ENCODE results near the gene GABRG3. TPM values are rescaled to one million over a fixed set of nuclear protein-coding genes. Genes with fewer than 3 reads are reported as not detected.

Gene GABRG3
- polyA plus RNA-seq, 1 donor (not counting 4 experiments of a cell fraction or from before 2014, with no cell fraction given), result not detected

GRCh38 chr15:27564656-27565055, 593.7 kb downstream of the GABRG3 start:
- Histone ChIP-seq H3K9me1 (ENCODE audit: control insufficient read depth, extremely low read depth, insufficient read depth, low read length) (no peaks in the 10 kb centered on the region), H3K4me2 (ENCODE audit: control insufficient read depth, extremely low read depth, insufficient read depth, low read depth, low read length) (no peak overlapping the region), H3K4me1 (ENCODE audit: control insufficient read depth, extremely low read depth, insufficient read depth, low read length) (no peaks in the 10 kb centered on the region), H3K79me2 (ENCODE audit: control insufficient read depth, insufficient read depth, low read length) (no peaks in the 10 kb centered on the region), H3K27ac (ENCODE audit: control insufficient read depth, insufficient read depth, low read length) (no peak overlapping the region), H4K20me1 (ENCODE audit: control insufficient read depth, extremely low read depth, insufficient read depth, low read length) (no peaks in the 10 kb centered on the region), H3K27me3 (ENCODE audit: control insufficient read depth, extremely low read depth, insufficient read depth, low read length) (no peaks in the 10 kb centered on the region), H3K9ac (ENCODE audit: control insufficient read depth, extremely low read depth, insufficient read depth, low read length) (no peak overlapping the region), H3K36me3 (ENCODE audit: control insufficient read depth in 2 of 2, extremely low read depth in 1 of 2, insufficient read depth in 2 of 2, low read length in 2 of 2) (no peaks in the 10 kb centered on the region), H3K4me3 (ENCODE audit: control insufficient read depth in 2 of 3, extremely low read depth in 1 of 3, insufficient read depth in 2 of 3, low read depth in 1 of 3, low read length in 3 of 3) (no peak overlapping the region), H2AFZ (ENCODE audit: control insufficient read depth, low read length) (no peak overlapping the region), H3K9me3 (ENCODE audit: control insufficient read depth, low read depth, low read length) (no peaks in the 10 kb centered on the region)
- no peak for DNase-seq (ENCODE audit: low read depth, low spot score)
- FAIRE-seq, result no peak
- dilution Hi-C loops (cut with MboI; ENCODE audit: extremely low pct_ligation_motif_present, low sequenced_read_pairs), result no loop called here
- TF ChIP-seq, protein P1, sequence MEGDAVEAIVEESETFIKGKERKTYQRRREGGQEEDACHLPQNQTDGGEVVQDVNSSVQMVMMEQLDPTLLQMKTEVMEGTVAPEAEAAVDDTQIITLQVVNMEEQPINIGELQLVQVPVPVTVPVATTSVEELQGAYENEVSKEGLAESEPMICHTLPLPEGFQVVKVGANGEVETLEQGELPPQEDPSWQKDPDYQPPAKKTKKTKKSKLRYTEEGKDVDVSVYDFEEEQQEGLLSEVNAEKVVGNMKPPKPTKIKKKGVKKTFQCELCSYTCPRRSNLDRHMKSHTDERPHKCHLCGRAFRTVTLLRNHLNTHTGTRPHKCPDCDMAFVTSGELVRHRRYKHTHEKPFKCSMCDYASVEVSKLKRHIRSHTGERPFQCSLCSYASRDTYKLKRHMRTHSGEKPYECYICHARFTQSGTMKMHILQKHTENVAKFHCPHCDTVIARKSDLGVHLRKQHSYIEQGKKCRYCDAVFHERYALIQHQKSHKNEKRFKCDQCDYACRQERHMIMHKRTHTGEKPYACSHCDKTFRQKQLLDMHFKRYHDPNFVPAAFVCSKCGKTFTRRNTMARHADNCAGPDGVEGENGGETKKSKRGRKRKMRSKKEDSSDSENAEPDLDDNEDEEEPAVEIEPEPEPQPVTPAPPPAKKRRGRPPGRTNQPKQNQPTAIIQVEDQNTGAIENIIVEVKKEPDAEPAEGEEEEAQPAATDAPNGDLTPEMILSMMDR (optimal IDR thresholded peaks at IDR 0.05 in 1 of 3, IDR thresholded peaks at IDR 0.05 in 1 of 3, conservative IDR thresholded peaks at IDR 0.05 in 1 of 3; ENCODE audit: extremely low read depth in 1 of 3, insufficient read depth in 2 of 3, low read length in 3 of 3), result no peak
- TF ChIP-seq EZH2 (IDR thresholded peaks at IDR 0.05; ENCODE audit: low read length), result no peak

- Histone ChIP-seq H3K4me3 (ENCODE audit: control insufficient read depth in 2 of 3, extremely low read depth in 1 of 3, insufficient read depth in 2 of 3, low read depth in 1 of 3, low read length in 3 of 3) (no peak overlapping the region), H3K27me3 (ENCODE audit: control insufficient read depth, extremely low read depth, insufficient read depth, low read length) (no peaks in the 10 kb centered on the region), H3K9me1 (ENCODE audit: control insufficient read depth, extremely low read depth, insufficient read depth, low read length) (no peaks in the 10 kb centered on the region), H3K9me3 (ENCODE audit: control insufficient read depth, low read depth, low read length) (no peaks in the 10 kb centered on the region), H3K9ac (ENCODE audit: control insufficient read depth, extremely low read depth, insufficient read depth, low read length) (no peak overlapping the region), H3K36me3 (ENCODE audit: control insufficient read depth in 2 of 2, extremely low read depth in 1 of 2, insufficient read depth in 2 of 2, low read length in 2 of 2) (no peaks in the 10 kb centered on the region), H3K79me2 (ENCODE audit: control insufficient read depth, insufficient read depth, low read length) (no peaks in the 10 kb centered on the region), H3K4me1 (ENCODE audit: control insufficient read depth, extremely low read depth, insufficient read depth, low read length) (no peaks in the 10 kb centered on the region), H3K4me2 (ENCODE audit: control insufficient read depth, extremely low read depth, insufficient read depth, low read depth, low read length) (no peak overlapping the region), H2AFZ (ENCODE audit: control insufficient read depth, low read length) (no peak overlapping the region), H3K27ac (ENCODE audit: control insufficient read depth, insufficient read depth, low read length) (no peak overlapping the region), H4K20me1 (ENCODE audit: control insufficient read depth, extremely low read depth, insufficient read depth, low read length) (no peaks in the 10 kb centered on the region)
- dilution Hi-C loops (cut with MboI; ENCODE audit: extremely low pct_ligation_motif_present, low sequenced_read_pairs), result no loop called here
- TF ChIP-seq, protein P1 (optimal IDR thresholded peaks at IDR 0.05 in 1 of 3, IDR thresholded peaks at IDR 0.05 in 1 of 3, conservative IDR thresholded peaks at IDR 0.05 in 1 of 3; ENCODE audit: extremely low read depth in 1 of 3, insufficient read depth in 2 of 3, low read length in 3 of 3), result no peak
- TF ChIP-seq EZH2 (IDR thresholded peaks at IDR 0.05; ENCODE audit: low read length), result no peak
- no peak for DNase-seq (ENCODE audit: low read depth, low spot score)
- no peak for FAIRE-seq
Observed at GRCh38 chr15:27570746-27571145, 599.8 kb downstream of the GABRG3 start.
